ENCODE data around the gene STXBP4. TPM values are rescaled to one million over a fixed set of nuclear protein-coding genes. Genes with fewer than 3 reads are reported as not detected.

STXBP4 gene
- total and polyA plus RNA-seq, 2 donors (not counting 3 experiments of a cell fraction or from before 2014, with no cell fraction given), result 1.9 to 12.9 TPM

DNA sequence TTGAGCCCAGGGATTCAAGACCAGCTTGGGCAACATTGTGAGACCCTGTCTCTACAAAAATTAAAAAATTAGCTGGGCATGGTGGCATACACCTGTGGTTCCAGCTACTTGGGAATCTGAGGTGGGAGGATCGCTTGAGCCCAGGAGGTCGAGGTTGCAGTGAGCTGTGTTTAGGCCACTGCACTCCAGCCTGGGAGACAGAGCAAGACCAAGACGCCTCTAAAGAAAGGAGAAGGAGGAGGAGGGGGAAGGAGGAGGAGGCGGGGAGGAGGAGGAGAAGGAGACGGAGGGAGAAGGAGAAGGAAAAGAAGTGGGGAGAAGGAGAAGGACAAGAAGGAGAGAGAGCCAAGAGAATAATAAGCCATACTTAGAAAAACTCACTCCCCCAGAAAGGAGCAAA lies 35.9 kb downstream of the STXBP4 start:
- CTCF ChIA-PET, result interaction anchor here (1.6 to 6.4 kb wide), 5 partner anchors 12 to 343 kb away, joined by 3 to 99 read pairs (median 9); no protein-coding TSS in a partner anchor
- BruUV-seq (replicated peaks), result no TSS peak

More for the DNA sequence above, 35.9 kb downstream of the STXBP4 start:
- Histone ChIP-seq H3K4me3 (replicated peaks in 1 of 3; ENCODE audit: insufficient read depth in 1 of 3, low read depth in 1 of 3, low read length in 3 of 3) (no peak overlapping the region), H3K27ac (ENCODE audit: insufficient read depth, low read depth, low read length) (no peak overlapping the region), H3K27me3 (ENCODE audit: control insufficient read depth in 2 of 2, insufficient read depth in 2 of 2, low read length in 2 of 2) (no peaks in the 10 kb centered on the region), H3K9me3 (replicated peaks; ENCODE audit: control insufficient read depth, insufficient read depth, low read length) (no peaks in the 10 kb centered on the region), H3K9me1 (replicated peaks; ENCODE audit: control insufficient read depth, extremely low read depth, insufficient read depth, low read length) (no peaks in the 10 kb centered on the region), H3K4me2 (ENCODE audit: insufficient read depth, low read length) (no peak overlapping the region), H3K79me2 (ENCODE audit: control insufficient read depth, insufficient read depth, low read length) (no peaks in the 10 kb centered on the region), H3K4me1 (ENCODE audit: control insufficient read depth, extremely low read depth, insufficient read depth, low read length) (no peaks in the 10 kb centered on the region), H3K36me3 (ENCODE audit: control insufficient read depth in 2 of 2, extremely low read depth in 1 of 2, insufficient read depth in 2 of 2, low read length in 2 of 2) (no peaks in the 10 kb centered on the region), H3K9ac (replicated peaks; ENCODE audit: extremely low read depth, insufficient read depth, low read length) (no peak overlapping the region), H4K20me1 (replicated peaks; ENCODE audit: control insufficient read depth, extremely low read depth, insufficient read depth, low read length) (no peaks in the 10 kb centered on the region), H2AFZ (ENCODE audit: low read depth, low read length) (no peak overlapping the region)
- intact Hi-C loops (cut with micrococcal nuclease) (no loop called here), dilution Hi-C loops (cut with MboI; ENCODE audit: extremely low pct_ligation_motif_present, low sequenced_read_pairs) (no loop called here)
- POLR2A ChIA-PET, result no interaction called here
- FAIRE-seq (peak; percentile 33), DNase-seq (ENCODE audit: low read depth, low spot score) (no peak)
- no peak for TF ChIP-seq EZH2 (IDR thresholded peaks at IDR 0.05; ENCODE audit: borderline replicate concordance, low read depth, low read length, severe bottlenecking)
- TF ChIP-seq POLR2A (IDR thresholded peaks at IDR 0.05; ENCODE audit: low read depth, low read length), result no peak
- TF ChIP-seq MAX (IDR thresholded peaks at IDR 0.05; ENCODE audit: insufficient read depth, insufficient read length), result no peak
- TF ChIP-seq FOS (IDR thresholded peaks at IDR 0.05; ENCODE audit: borderline replicate concordance, insufficient read depth, low read length), result no peak
- TF ChIP-seq JUN (IDR thresholded peaks at IDR 0.05; ENCODE audit: borderline replicate concordance, insufficient read depth, insufficient read length, low read depth), result no peak
- no peak for TF ChIP-seq MYC (IDR thresholded peaks at IDR 0.05; ENCODE audit: low read depth, low read length)
- no peak for TF ChIP-seq CTCF (IDR thresholded peaks at IDR 0.05; ENCODE audit: extremely low read depth in 1 of 2, insufficient read depth in 1 of 2, low read depth in 1 of 2, low read length in 2 of 2)
- no peak for TF ChIP-seq POLR2AphosphoS5 (IDR thresholded peaks at IDR 0.05; ENCODE audit: insufficient read depth, low read depth, low read length)
